Astrocyte (in vitro differentiated cells and primary cell): ENCODE results near the gene TCF7.

ENCODE experiments used
- EZH2 ChIP-seq: IDR thresholded peaks from 2 replicates; pipeline ENCODE4 v1.6.1; 2012; ENCODE audit warnings: mild to moderate bottlenecking, low read length, inconsistent platforms; ENCODE audit not compliant: insufficient read depth
- TF ChIP-seq, protein P1 (sequence below): IDR thresholded peaks from 2 replicates; pipeline ENCODE4 v1.5.1; 2011; ENCODE audit warnings: low read depth, mild to moderate bottlenecking, inconsistent platforms, low read length, moderate library complexity; ENCODE audit not compliant: insufficient read depth

DNA sequence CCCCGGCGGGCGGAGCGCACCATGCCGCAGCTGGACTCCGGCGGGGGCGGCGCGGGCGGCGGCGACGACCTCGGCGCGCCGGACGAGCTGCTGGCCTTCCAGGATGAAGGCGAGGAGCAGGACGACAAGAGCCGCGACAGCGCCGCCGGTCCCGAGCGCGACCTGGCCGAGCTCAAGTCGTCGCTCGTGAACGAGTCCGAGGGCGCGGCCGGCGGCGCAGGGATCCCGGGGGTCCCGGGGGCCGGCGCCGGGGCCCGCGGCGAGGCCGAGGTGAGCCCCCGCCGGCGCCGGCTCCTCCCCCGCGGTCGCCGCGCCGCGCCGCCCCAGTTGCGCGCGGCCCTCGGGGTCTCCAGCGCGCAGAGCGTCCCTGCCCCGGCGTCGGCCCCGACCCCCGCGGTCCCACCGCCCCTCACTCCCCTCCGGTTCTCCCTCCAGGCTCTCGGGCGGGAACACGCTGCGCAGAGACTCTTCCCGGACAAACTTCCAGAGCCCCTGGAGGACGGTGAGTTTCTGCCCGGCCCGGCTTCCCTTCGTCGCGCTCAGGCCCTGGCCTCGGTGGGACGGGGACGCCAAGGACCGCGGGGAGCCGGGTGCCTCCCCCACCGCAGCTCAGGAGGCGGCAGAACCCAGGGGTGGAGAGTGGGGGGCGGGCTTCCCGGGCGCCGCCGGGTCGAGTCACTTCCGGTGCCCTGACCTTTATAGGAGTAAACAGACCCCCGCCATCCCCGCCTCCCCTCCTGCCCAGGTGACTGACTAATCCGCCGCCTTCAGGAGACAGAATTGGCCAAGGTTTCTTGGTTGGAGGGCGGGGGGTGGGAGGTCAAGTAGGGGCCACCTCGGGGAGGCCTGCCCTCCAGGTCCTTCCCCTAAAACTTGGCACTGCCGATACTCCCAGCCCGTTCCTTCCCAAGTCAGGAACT, 665 bp downstream of the TCF7 start:
- TF ChIP-seq, protein P1, sequence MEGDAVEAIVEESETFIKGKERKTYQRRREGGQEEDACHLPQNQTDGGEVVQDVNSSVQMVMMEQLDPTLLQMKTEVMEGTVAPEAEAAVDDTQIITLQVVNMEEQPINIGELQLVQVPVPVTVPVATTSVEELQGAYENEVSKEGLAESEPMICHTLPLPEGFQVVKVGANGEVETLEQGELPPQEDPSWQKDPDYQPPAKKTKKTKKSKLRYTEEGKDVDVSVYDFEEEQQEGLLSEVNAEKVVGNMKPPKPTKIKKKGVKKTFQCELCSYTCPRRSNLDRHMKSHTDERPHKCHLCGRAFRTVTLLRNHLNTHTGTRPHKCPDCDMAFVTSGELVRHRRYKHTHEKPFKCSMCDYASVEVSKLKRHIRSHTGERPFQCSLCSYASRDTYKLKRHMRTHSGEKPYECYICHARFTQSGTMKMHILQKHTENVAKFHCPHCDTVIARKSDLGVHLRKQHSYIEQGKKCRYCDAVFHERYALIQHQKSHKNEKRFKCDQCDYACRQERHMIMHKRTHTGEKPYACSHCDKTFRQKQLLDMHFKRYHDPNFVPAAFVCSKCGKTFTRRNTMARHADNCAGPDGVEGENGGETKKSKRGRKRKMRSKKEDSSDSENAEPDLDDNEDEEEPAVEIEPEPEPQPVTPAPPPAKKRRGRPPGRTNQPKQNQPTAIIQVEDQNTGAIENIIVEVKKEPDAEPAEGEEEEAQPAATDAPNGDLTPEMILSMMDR: no peak
- no peak for TF ChIP-seq EZH2
